Stimulated activated naive B cell treated with anti-CD40 and anti-IgM and Interleukin-4, amounts not matched to agents 10 μg/mL and 1 μg/mL and 100 μg/mL, for 72 hours (primary cell): ENCODE results near the gene RNF141.

Experiments
- ATAC-seq, 2 donors: fragments of 150-1000 bp; cut with Tn5 transposase; replicated peaks; 2 replicates each; pipeline ENCODE4 v1.10.0; 2021; ENCODE audit warnings: moderate library complexity in 1 of 2
- DNase-seq: peaks from one replicate; pipeline ENCODE4 v3.0.0; 2021
- H3K27ac Mint-ChIP-seq: one replicate; pipeline ENCODE4 v1.8.0; 2022; ENCODE audit warnings: mild to moderate bottlenecking, mixed read lengths
- H3K27me3 Mint-ChIP-seq, 2 donors: one replicate each; pipeline ENCODE4 v1.8.0; 2022; ENCODE audit warnings: mixed read lengths in 2 of 2
- H3K36me3 Mint-ChIP-seq, 2 donors: one replicate each; pipeline ENCODE4 v1.8.0; 2022; ENCODE audit warnings: mixed read lengths in 2 of 2, mild to moderate bottlenecking in 1 of 2
- H3K4me1 Mint-ChIP-seq, 2 donors: one replicate each; pipeline ENCODE4 v1.8.0; 2022; ENCODE audit warnings: mixed read lengths in 2 of 2, mild to moderate bottlenecking in 1 of 2
- H3K4me3 Mint-ChIP-seq, 2 donors: one replicate each; pipeline ENCODE4 v1.8.0; 2022; ENCODE audit warnings: mild to moderate bottlenecking in 2 of 2, mixed read lengths in 2 of 2, moderate library complexity in 1 of 2
- H3K9me3 Mint-ChIP-seq, 2 donors: one replicate each; pipeline ENCODE4 v1.8.0; 2022; ENCODE audit warnings: mixed read lengths in 2 of 2, mild to moderate bottlenecking in 1 of 2

RNF141 gene, protein sequence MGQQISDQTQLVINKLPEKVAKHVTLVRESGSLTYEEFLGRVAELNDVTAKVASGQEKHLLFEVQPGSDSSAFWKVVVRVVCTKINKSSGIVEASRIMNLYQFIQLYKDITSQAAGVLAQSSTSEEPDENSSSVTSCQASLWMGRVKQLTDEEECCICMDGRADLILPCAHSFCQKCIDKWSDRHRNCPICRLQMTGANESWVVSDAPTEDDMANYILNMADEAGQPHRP

DNA sequence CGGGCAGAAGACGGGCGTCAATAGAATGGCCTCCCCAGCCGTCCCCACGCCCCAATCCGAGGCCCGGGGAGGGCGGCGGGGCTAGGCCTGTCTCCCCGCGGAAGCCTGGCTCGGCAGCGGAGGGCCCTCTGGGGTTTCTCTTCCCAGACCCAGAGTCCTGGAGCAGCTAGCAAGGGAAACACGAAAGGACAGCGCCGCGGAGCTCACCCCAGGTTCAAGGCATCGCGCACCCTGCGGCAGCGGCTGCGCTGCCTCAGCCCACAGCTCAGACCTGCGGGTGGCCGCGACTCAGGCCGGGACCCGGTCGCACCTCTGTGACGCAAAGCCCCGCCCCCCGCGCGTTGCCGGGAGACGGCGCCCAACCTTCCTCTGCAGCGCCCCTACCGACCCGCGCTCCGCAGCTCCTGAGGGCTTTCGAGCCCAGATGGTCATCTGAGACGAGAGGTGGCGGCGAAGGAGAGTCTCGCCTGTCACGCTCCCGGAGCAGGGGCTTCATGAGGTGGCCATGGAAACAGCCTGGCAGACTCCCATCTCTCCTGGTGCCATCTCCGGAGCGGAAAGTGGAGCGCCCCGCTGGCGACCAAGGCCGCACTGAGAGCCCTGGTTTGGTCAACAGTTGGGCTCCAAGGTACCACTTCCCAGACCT lies at the start of gene RNF141:
TSS of gene RNF141 (minus strand) at position 273 of the 646 bp plus-strand sequence. CDS start 7,029 bp downstream, outside the sequence.
- peaks cover 4 to 5% of the 10 kb centered on the region in 2 donors for H3K36me3 Mint-ChIP-seq
- peak; percentile 95 to 96 for ATAC-seq
- H3K4me1 Mint-ChIP-seq: peaks cover 15 to 57% of the 10 kb centered on the region in 2 donors
- peak within 1 kb of the TSS; percentile 98 for H3K27ac Mint-ChIP-seq
- H3K27me3 Mint-ChIP-seq: no peaks in the 10 kb centered on the region
- DNase-seq: peak; percentile 94
- H3K9me3 Mint-ChIP-seq: peaks cover 0 to 4% of the 10 kb centered on the region in 2 donors
- H3K4me3 Mint-ChIP-seq: peak within 1 kb of the TSS; percentile 89 to 90

DNA sequence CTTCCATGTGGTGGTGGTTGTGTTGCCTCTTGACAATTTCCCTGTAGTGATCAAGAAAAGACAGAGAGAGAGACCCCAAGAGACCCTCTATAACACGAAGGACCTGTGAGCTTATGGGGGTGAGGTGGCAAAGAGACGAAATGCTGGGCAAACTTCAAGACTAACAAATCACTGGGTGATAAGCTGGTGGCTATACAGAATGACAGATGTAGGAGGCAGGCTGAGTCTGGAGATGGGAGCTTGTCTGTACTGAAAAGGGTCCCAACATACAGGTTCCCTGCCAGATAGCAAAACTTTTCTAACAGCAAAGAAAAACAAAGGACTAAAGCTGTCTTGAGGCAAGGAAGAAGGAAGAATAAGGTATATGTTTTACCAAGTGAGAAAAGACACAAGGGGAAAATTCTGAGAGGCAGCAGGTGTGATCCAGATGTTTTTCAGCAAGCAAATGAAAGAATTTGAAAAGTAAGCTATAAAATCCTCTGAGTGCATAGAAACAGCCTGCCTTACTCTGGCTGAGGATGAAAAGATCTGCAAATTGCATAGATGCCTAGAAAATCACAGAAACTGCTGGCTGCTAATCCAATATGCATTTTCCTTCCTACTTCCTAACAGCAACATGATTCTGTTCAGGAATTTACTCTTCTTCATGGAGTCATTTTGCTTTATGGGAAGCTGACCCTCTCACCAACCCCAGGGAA lies 49.4 kb upstream of the RNF141 start:
- Mint-ChIP-seq H3K27me3 (no peaks in the 10 kb centered on the region), H3K4me1 (peaks cover 10 to 33% of the 10 kb centered on the region in 2 donors), H3K36me3 (peaks cover 2 to 3% of the 10 kb centered on the region in 2 donors), H3K4me3 (no peak overlapping the region), H3K27ac (no peak overlapping the region), H3K9me3 (no peaks in the 10 kb centered on the region)
- ATAC-seq (no peak), DNase-seq (no peak)

DNA sequence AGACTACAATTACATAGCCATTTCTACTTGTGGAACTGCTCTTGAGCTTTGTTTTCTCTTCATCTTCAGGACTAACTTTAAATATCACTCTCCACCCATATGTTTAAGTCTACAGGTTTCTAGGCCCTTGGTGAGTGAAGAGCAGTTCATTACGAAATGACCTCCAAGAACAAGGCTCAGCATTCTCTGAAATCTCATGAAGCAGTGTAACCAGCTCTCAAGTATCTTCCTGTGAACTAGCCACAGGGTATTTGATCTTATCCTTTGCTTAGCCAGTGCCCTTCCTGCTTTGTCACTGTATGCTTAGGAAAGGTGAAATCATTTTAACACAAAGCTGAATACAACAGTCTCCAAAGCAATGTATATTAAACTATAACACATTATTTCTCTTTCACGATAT lies 47.9 kb upstream of the RNF141 start:
- H3K27ac Mint-ChIP-seq: no peak overlapping the region
- H3K36me3 Mint-ChIP-seq: peaks cover 2 to 3% of the 10 kb centered on the region in 2 donors
- ATAC-seq (no peak), DNase-seq (no peak)
- H3K4me1 Mint-ChIP-seq: peaks cover 8 to 27% of the 10 kb centered on the region in 2 donors
- H3K27me3 Mint-ChIP-seq: no peaks in the 10 kb centered on the region
- H3K4me3 Mint-ChIP-seq: no peak overlapping the region
- no peaks in the 10 kb centered on the region for H3K9me3 Mint-ChIP-seq

DNA sequence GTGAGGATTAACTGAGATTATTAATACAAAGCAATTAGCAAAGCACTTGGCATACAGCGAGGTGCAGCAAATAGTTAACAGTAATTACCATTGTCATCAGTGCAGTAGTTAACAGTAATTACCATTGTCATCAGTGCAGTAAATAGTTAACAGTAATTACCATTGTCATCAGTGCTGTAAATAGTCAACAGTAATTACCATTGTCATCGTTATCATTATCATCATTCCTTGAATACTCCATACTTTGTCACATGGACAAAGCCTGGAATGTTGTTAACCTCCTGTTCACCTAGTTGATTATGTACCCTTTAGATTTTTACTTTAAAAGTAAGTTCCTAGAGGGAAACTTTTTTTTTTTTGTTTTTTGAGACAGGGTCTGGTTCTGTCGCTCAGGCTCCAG lies 47.0 kb upstream of the RNF141 start:
- peaks cover 16 to 32% of the 10 kb centered on the region in 2 donors for H3K4me1 Mint-ChIP-seq
- H3K27me3 Mint-ChIP-seq: no peaks in the 10 kb centered on the region
- no peak for DNase-seq
- H3K36me3 Mint-ChIP-seq: peaks cover 2 to 3% of the 10 kb centered on the region in 2 donors
- no peak overlapping the region for H3K27ac Mint-ChIP-seq
- no peaks in the 10 kb centered on the region for H3K9me3 Mint-ChIP-seq
- no peak overlapping the region for H3K4me3 Mint-ChIP-seq
- ATAC-seq: no peak

DNA sequence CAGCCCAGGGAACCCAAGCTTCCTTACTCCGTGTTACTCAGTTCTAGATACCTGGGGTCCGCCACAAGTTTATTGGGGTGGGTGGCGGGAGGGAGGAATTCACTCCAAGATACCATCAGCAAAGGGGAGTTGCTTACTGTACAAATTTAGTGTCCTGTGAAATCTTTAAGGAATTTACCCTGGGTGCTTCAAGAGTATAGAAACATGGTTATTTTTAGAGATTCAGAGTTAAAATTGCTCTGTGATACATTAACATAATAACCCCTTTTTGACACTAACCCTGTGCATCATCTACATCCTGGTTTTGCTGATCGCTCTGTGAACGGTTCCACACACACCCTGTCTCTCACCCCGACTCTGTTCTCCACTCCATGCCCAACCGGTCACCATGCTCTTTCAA lies 46.4 kb upstream of the RNF141 start:
- Mint-ChIP-seq H3K9me3 (no peaks in the 10 kb centered on the region), H3K27me3 (no peaks in the 10 kb centered on the region), H3K27ac (no peak overlapping the region), H3K36me3 (peaks cover 2 to 3% of the 10 kb centered on the region in 2 donors), H3K4me1 (peaks cover 20 to 36% of the 10 kb centered on the region in 2 donors), H3K4me3 (no peak overlapping the region)
- DNase-seq (no peak), ATAC-seq (no peak)

DNA sequence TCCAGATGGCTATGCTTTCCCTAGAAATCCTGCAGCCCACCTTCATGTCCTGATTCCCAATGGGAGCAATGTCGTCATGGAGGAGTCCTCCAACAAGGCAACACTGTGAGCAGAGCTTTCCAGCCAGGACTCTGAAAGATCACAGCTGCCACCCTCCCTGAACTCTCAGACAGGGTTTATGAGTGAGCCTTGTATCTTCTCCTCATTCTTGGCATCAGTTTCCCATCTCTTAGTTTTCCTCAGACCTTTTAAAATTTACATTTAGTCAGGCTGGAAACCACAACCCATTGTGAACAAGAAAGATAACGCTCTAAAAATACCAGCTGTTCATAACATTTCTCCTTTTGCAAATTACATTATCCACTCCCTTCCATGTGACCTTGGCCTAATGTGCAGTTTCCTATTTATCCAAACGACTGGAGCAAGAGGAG lies 43.1 kb upstream of the RNF141 start:
- DNase-seq (no peak), ATAC-seq (no peak)
- no peaks in the 10 kb centered on the region for H3K9me3 Mint-ChIP-seq
- H3K36me3 Mint-ChIP-seq: no peaks in the 10 kb centered on the region
- peaks cover 38 to 53% of the 10 kb centered on the region in 2 donors for H3K4me1 Mint-ChIP-seq
- no peak overlapping the region for H3K27ac Mint-ChIP-seq
- H3K27me3 Mint-ChIP-seq: no peaks in the 10 kb centered on the region
- no peak overlapping the region for H3K4me3 Mint-ChIP-seq

DNA sequence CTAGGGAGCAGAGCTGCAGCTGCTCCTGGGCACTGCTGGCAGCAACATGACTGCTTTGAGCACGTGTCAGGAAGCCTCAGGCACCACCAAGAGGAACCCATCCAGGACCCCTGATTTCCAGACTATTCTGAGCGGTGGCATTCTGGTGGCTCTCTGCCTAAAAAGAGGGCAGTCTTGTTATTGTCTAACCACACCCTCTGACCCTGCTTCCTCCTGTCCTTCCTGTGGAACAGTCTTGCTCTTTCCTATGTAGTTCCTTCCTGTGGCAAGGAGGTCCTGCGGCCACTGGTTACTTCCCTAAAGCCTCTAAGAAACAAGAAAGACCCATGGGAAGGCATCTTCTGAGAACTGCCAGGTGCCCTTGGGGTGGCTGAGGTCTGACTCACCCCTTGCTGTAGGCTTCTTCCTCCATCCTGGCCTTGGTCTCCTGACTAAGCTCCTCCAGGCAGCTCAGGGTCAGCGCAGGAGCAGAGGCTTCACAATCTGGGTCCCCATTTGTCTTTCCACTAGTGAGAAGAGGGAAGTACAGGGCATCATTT lies 40.6 kb upstream of the RNF141 start:
- H3K36me3 Mint-ChIP-seq: no peaks in the 10 kb centered on the region
- ATAC-seq (peak; percentile 81 to 84), DNase-seq (peak; percentile 5)
- H3K27me3 Mint-ChIP-seq: no peaks in the 10 kb centered on the region
- H3K27ac Mint-ChIP-seq: peak overlapping the region; percentile 53
- no peaks in the 10 kb centered on the region for H3K9me3 Mint-ChIP-seq
- H3K4me1 Mint-ChIP-seq: peaks cover 54 to 69% of the 10 kb centered on the region in 2 donors
- no peak overlapping the region for H3K4me3 Mint-ChIP-seq

DNA sequence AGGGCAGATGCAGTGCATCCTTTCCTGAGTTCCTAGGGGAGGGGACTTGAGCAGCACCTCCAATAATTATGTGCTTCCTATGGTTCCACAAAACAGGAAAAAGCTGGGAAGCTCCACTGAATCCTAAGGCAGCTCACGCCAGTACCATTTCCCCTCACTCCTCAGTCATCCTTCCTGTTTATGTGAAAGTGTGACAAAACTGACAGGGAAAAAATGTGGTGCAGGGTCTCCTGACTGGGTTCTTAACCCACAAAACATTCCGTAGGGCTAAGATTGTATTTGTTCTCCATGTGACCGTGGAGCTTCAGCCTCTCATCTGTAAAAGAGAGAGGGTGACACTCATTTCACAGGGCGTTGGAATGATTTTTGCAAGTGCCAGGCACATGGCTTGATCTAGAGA lies 39.6 kb upstream of the RNF141 start:
- no peak for DNase-seq
- Mint-ChIP-seq H3K9me3 (no peaks in the 10 kb centered on the region), H3K4me1 (peaks cover 52 to 61% of the 10 kb centered on the region in 2 donors), H3K27ac (peak overlapping the region; percentile 10), H3K27me3 (no peaks in the 10 kb centered on the region), H3K4me3 (no peak overlapping the region), H3K36me3 (no peaks in the 10 kb centered on the region)
- ATAC-seq: no peak

DNA sequence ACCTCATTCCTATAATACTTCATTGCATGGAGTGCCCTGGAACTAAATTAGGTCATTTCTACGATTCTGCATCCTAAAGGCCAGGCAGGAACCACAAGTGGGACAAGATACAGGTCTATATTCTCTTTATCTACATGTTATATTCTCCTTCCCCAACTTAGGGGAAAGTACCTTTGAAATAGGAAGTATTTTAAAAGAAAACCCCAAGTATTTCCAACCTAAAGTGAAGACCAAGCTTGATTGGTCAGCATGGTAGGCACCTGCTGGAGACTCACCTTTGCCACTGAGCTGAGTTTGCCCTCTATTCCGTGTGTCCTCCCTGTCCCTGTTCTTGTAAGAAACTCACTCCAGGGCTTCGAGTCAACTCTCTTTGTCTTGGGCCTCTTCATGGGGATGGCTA lies 38.7 kb upstream of the RNF141 start:
- H3K36me3 Mint-ChIP-seq: no peaks in the 10 kb centered on the region
- peak; percentile 39 to 65 for ATAC-seq

DNA sequence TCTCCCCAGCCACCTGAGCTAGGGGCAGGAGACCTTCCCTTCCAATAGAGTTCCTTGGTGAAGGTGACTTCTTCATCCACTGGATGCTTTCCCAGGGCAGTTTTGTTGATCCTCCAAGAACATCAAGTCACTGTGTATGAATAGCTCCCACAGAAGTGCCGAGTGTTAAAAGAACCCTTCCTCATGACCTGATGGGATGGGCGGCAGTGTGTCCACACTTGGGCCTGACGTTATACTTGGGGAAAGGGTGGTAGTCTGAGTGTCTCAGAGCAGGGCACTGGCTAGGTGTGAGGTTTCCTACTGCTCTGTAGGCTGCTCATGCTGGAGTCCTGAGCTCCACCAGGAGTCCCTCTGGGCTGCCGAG lies 35.0 kb upstream of the RNF141 start:
- no peaks in the 10 kb centered on the region for H3K36me3 Mint-ChIP-seq
- no peak for ATAC-seq
- DNase-seq: no peak
- H3K9me3 Mint-ChIP-seq: no peaks in the 10 kb centered on the region
- H3K27me3 Mint-ChIP-seq: no peaks in the 10 kb centered on the region
- H3K4me3 Mint-ChIP-seq: no peak overlapping the region
- peaks cover 38 to 74% of the 10 kb centered on the region in 2 donors for H3K4me1 Mint-ChIP-seq
- H3K27ac Mint-ChIP-seq: no peak overlapping the region

More for the DNA sequence above, 38.7 kb upstream of the RNF141 start:
- no peak for DNase-seq
- H3K9me3 Mint-ChIP-seq: no peaks in the 10 kb centered on the region
- H3K4me3 Mint-ChIP-seq: no peak overlapping the region
- H3K4me1 Mint-ChIP-seq: peaks cover 52 to 65% of the 10 kb centered on the region in 2 donors
- H3K27ac Mint-ChIP-seq: no peak overlapping the region
- H3K27me3 Mint-ChIP-seq: no peaks in the 10 kb centered on the region

DNA sequence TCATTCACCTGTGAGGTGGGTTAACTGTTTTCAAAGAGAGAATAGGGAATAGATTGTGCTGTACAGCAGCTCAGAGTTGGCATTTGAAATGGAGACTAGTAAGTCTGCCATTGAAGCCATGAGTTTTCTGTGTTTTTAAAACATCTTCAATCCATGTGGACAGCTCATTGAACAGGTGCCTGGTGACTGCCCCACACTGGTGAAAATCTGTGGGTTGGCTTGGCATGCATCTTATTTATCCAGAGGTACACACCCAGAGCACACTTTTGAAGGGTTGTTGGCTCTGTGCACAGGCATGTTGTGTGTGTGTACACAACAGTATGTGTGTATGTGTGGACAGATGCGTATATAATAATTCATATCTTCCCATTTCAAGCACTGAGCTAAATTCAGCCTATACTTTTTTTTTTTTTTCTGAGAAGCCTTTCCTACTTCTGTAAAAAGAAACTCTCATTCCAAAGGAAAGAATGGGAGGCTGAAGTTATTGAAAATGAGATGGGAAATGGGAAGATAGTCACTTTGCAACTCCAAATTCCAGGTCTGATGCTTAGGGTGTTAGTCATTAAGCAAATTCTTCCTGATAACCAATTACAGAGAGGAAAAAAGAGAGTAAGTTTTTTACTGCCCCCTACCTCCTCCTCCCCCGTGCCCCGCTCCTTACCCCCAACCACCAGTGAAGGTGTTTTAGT lies 34.5 kb upstream of the RNF141 start:
- Mint-ChIP-seq H3K4me1 (peaks cover 35 to 70% of the 10 kb centered on the region in 2 donors), H3K27me3 (no peaks in the 10 kb centered on the region), H3K36me3 (no peaks in the 10 kb centered on the region), H3K27ac (no peak overlapping the region), H3K9me3 (no peaks in the 10 kb centered on the region), H3K4me3 (no peak overlapping the region)
- ATAC-seq (no peak), DNase-seq (no peak)

DNA sequence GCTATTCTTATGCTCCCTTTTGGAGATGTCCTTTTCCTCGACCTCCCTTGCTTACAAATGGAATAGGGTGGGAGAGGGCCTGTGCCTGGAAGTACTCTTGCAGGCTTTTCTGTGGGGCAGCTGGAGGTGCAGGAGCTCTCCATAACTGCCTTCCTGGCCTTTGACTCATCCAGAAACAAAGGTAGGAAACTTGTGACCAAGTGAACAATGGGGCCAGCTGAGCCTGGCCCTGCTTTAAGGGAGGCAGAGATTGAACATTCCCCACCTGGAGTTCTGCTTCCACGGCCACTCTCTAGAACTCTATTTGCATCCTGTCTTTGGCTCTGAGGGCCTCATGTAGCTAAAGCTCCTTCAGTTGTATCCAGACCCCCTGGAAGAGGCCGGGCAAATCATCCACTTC lies 32.6 kb upstream of the RNF141 start:
- Mint-ChIP-seq H3K4me1 (peaks cover 26 to 65% of the 10 kb centered on the region in 2 donors), H3K4me3 (no peak overlapping the region), H3K9me3 (no peaks in the 10 kb centered on the region), H3K36me3 (no peaks in the 10 kb centered on the region), H3K27me3 (no peaks in the 10 kb centered on the region), H3K27ac (no peak overlapping the region)
- DNase-seq (no peak), ATAC-seq (no peak)

DNA sequence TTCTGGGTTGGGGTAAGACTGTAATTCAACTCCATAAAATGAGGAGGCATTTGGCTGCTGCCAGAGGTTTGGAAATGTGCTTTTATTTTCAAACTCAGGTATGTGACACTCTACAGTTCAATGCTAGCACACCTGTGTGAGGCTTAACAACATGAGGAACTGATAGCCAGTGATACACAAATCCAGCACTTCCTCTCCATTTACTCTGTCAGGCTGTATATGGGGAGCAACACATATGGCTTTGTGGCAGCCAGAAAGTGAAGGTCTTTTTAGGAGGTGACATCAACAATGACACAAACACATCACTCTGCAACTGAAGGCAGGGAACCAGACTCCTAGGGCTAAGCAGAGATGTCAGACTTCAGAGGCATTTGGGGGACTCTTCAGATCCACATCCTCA lies 32.0 kb upstream of the RNF141 start:
- H3K4me1 Mint-ChIP-seq: peaks cover 23 to 62% of the 10 kb centered on the region in 2 donors
- peak in 1 of 2 donors; percentile 25 for ATAC-seq
- no peaks in the 10 kb centered on the region for H3K27me3 Mint-ChIP-seq
- DNase-seq: no peak
- no peak overlapping the region for H3K4me3 Mint-ChIP-seq
- H3K36me3 Mint-ChIP-seq: no peaks in the 10 kb centered on the region
- H3K9me3 Mint-ChIP-seq: no peaks in the 10 kb centered on the region
- no peak overlapping the region for H3K27ac Mint-ChIP-seq

DNA sequence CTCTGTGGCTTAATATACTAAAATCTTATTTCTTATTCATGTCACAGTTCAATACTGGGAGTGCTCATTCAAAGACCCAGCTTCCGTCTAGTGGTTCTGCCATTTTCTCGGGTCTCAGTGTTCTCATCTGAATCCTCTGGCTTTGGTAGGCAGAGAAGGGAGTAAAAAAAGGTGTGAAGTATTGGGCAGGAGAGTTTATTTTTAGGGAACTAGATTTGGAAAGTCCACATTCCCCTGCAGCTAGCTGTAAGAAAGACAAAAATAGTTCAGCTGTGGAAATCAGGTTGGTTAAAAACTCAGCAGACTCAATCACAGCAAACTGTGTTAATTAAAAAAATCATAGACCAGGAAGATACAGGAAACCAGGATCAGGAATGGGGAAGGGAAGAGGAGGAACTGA lies 31.5 kb upstream of the RNF141 start:
- Mint-ChIP-seq H3K36me3 (no peaks in the 10 kb centered on the region), H3K4me1 (peaks cover 22 to 62% of the 10 kb centered on the region in 2 donors), H3K27ac (no peak overlapping the region), H3K27me3 (no peaks in the 10 kb centered on the region), H3K4me3 (no peak overlapping the region), H3K9me3 (no peaks in the 10 kb centered on the region)
- ATAC-seq (no peak), DNase-seq (no peak)
